Activated CD4-positive, alpha-beta T cell treated with anti-CD3 and anti-CD28 coated beads for 48 hours (primary cell): ENCODE results near the gene G0S2.

Experiments
- DNase-seq: peaks from one replicate; pipeline ENCODE4 v3.0.0-alpha.2; 2020

The G0S2 gene

GRCh38 chr1:209648931-209649776, 26.1 kb upstream of the G0S2 start:
- DNase-seq = no peak

- DNase-seq = no peak
Observed at GRCh38 chr1:209650454-209650853, 24.8 kb upstream of the G0S2 start.

GRCh38 chr1:209651138-209651587, 24.0 kb upstream of the G0S2 start:
- DNase-seq = peak; percentile 84

GRCh38 chr1:209652121-209652735, 23.0 kb upstream of the G0S2 start, which contains the start of gene LAMB3:
Gene LAMB3 (minus strand): TSS chr1:209652425. CDS start chr1:209650944, 1,481 bp downstream.
- no peak for DNase-seq

- DNase-seq = peak; percentile 80
Observed at GRCh38 chr1:209652873-209653401, 22.3 kb upstream of the G0S2 start.

- no peak for DNase-seq
Observed at GRCh38 chr1:209653915-209654351, 21.3 kb upstream of the G0S2 start.

GRCh38 chr1:209655411-209656231, 19.6 kb upstream of the G0S2 start:
- DNase-seq = no peak

- no peak for DNase-seq
Observed at GRCh38 chr1:209657140-209657879, 17.9 kb upstream of the G0S2 start.

GRCh38 chr1:209657918-209658317, 17.3 kb upstream of the G0S2 start:
- no peak for DNase-seq

GRCh38 chr1:209659909-209660308, 15.3 kb upstream of the G0S2 start:
- peak; percentile 35 for DNase-seq

- DNase-seq = no peak
Observed at GRCh38 chr1:209661071-209661470, 14.1 kb upstream of the G0S2 start.

- no peak for DNase-seq
Observed at GRCh38 chr1:209662879-209663327, 12.3 kb upstream of the G0S2 start.

GRCh38 chr1:209667103-209667502, 8.1 kb upstream of the G0S2 start:
- DNase-seq = no peak

- no peak for DNase-seq
Observed at GRCh38 chr1:209667708-209668107, 7.5 kb upstream of the G0S2 start.

GRCh38 chr1:209670441-209671082, 4.7 kb upstream of the G0S2 start:
- DNase-seq = no peak

GRCh38 chr1:209672705-209673630, 2.2 kb upstream of the G0S2 start:
- DNase-seq = peak; percentile 55

- DNase-seq = no peak
Observed at GRCh38 chr1:209673631-209674417, 1.4 kb upstream of the G0S2 start.

- DNase-seq = no peak
Observed at GRCh38 chr1:209675565-209676154, 448 bp downstream of the G0S2 start.

GRCh38 chr1:209678981-209679539, 3.8 kb downstream of the G0S2 start:
- DNase-seq = no peak
